Stimulated activated naive CD8-positive, alpha-beta T cell treated with anti-CD3 and anti-CD28 coated beads, Interleukin-15, Interleukin-2, amounts not matched to agents 100 U/mL and 50 U/mL, for 24 hours (primary cell): ENCODE data around the gene PTPRD.

Experiments used
- ATAC-seq: fragments of 150-1000 bp; cut with Tn5 transposase; one replicate; pipeline ENCODE4 v1.10.0; 2021
- DNase-seq: peaks from one replicate; pipeline ENCODE4 v3.0.0; 2021

Gene PTPRD

GRCh38 chr9:8762479-8763085, 1850.2 kb downstream of the PTPRD start:
- no peak for DNase-seq
- ATAC-seq: no peak

- ATAC-seq: no peak
- no peak for DNase-seq
Observed at GRCh38 chr9:8760000-8760767, 1852.6 kb downstream of the PTPRD start.

- ATAC-seq (no peak), DNase-seq (no peak)
Observed at GRCh38 chr9:8757881-8758280, 1854.9 kb downstream of the PTPRD start.

GRCh38 chr9:8754751-8755150, 1858.1 kb downstream of the PTPRD start:
- ATAC-seq: no peak

GRCh38 chr9:8751406-8751930, 1861.3 kb downstream of the PTPRD start:
- no peak for ATAC-seq
- no peak for DNase-seq

More at GRCh38 chr9:8754751-8755150, 1858.1 kb downstream of the PTPRD start:
- DNase-seq: no peak

GRCh38 chr9:8750639-8751051, 1862.2 kb downstream of the PTPRD start:
- DNase-seq: no peak
- no peak for ATAC-seq

GRCh38 chr9:8745347-8745746, 1867.5 kb downstream of the PTPRD start:
- no peak for ATAC-seq
- DNase-seq: no peak

- no peak for DNase-seq
- no peak for ATAC-seq
Observed at GRCh38 chr9:8738945-8739344, 1873.9 kb downstream of the PTPRD start.

- no peak for DNase-seq
- ATAC-seq: no peak
Observed at GRCh38 chr9:8736805-8737204, 1876.0 kb downstream of the PTPRD start.

GRCh38 chr9:8734760-8735159, 1878.0 kb downstream of the PTPRD start:
- DNase-seq (no peak), ATAC-seq (no peak)

GRCh38 chr9:8733131-8733954, 1879.5 kb downstream of the PTPRD start:
- no peak for DNase-seq
- ATAC-seq: no peak

- no peak for DNase-seq
Observed at GRCh38 chr9:8732367-8733075, 1880.3 kb downstream of the PTPRD start.

GRCh38 chr9:8730618-8731017, 1882.2 kb downstream of the PTPRD start:
- ATAC-seq (no peak), DNase-seq (no peak)

More at GRCh38 chr9:8732367-8733075, 1880.3 kb downstream of the PTPRD start:
- ATAC-seq: no peak

GRCh38 chr9:8728910-8729309, 1883.9 kb downstream of the PTPRD start:
- DNase-seq: no peak
- no peak for ATAC-seq

GRCh38 chr9:8727191-8727590, 1885.6 kb downstream of the PTPRD start:
- ATAC-seq (no peak), DNase-seq (no peak)

- no peak for DNase-seq
- no peak for ATAC-seq
Observed at GRCh38 chr9:8726692-8727091, 1886.1 kb downstream of the PTPRD start.

- ATAC-seq (no peak), DNase-seq (no peak)
Observed at GRCh38 chr9:8725635-8726034, 1887.2 kb downstream of the PTPRD start.

GRCh38 chr9:8724284-8725018, 1888.4 kb downstream of the PTPRD start:
- ATAC-seq: no peak

GRCh38 chr9:8723195-8723594, 1889.6 kb downstream of the PTPRD start:
- ATAC-seq (no peak), DNase-seq (no peak)

More at GRCh38 chr9:8724284-8725018, 1888.4 kb downstream of the PTPRD start:
- DNase-seq: no peak

- no peak for DNase-seq
- no peak for ATAC-seq
Observed at GRCh38 chr9:8719833-8720486, 1892.8 kb downstream of the PTPRD start.
